ENCODE results near the gene FIBIN.

FIBIN gene

DNA sequence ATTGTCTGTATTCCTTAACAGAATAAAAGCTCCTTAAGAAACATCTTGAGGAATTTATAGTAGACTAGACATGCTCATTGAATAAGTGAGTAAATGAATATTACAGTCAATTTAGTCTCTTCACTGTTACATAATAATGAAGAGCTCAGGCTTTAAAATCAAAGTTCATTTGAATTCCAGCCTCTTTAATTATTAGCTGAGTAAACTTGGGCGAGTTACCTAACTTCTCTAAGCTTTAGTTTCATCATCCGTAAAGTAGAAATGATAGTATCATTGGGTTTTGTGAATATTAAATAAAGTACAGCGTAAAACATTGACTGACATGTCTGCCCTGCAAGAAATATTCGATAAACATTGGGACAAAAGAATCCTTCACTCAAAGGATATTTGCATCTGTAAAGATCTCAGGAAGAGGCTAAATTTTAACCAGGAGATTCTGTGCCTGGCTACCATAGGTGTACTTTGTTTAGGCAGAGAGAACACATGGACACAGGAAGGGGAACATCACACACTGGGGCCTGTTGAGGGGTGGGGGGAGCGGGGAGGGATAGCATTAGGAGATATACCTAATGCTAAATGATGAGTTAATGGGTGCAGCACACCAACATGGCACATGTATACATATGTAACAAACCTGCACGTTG is 31.5 kb downstream of the FIBIN start:
- no peak for DNase-seq

DNA sequence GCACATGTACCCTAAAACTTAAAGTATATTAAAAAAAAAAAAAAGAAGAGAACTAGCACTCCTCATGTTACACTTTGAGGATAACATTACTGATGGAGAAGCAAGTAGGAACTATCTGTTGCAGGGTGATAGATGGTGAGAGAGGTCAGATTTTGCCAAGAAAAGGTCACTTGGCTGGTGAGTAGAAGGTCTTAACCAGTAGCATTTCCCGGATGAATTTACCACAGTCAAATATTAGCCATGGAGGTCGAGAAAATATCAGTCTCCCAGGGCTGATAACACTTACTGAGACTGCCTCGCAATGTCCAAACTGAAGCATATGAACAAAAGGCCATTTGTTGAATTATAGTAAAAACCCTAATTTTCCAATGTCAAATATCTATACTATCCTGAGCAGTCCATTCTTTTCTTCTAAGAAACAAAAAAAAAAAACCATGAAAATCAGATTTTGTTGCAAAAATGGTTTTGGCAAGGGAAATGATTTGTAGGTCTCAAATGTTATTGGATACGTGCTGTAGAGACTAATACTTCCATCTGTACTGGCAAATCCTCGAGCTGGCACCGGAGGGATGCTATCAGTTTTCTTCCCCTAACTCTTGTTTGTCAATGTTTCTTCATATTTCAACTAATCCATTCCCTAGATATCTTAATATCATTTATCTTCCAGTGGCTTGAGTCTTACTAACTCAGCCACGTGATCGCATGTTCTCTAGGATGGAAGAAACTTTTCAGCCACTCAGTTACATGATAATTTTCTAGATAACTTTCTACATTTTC is 32.2 kb downstream of the FIBIN start:
- no peak for DNase-seq

DNA sequence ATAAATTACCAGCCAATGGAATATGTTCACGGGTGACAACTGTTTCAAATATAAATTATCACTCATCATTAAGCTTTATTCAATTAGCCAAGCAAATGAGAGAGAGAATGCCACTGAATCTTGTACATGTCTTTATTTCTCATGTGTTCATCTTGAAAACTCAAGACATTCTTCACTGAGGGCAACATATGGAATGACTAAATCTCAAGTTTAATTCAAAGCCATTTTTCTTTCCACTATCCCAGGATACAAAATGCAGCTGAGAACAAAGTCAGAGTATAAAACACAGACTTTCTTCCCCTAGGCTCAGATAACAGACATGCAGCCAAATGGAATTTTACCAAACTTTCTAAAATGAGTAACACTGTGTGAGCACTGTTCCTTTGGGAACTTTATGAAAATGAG is 34.7 kb downstream of the FIBIN start:
- no peak for DNase-seq

DNA sequence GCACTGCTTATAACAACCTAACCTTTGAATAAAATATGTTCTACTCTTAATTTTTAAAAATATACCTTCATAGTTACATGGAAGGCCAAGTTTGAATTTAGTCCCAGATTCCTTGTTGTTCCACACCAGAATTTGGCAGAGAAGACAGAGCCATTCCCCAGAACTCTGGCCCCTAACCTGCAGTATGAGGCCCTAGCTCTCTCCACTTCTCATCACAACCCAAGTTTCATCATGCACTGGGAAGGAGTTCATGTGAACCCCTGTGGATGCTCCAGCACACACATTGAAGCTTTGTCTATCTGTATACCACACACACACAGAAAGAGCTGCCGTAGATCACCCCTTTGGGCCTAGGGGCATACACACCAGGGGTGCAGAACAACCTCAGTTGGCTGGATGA is 36.1 kb downstream of the FIBIN start:
- no peak for DNase-seq

DNA sequence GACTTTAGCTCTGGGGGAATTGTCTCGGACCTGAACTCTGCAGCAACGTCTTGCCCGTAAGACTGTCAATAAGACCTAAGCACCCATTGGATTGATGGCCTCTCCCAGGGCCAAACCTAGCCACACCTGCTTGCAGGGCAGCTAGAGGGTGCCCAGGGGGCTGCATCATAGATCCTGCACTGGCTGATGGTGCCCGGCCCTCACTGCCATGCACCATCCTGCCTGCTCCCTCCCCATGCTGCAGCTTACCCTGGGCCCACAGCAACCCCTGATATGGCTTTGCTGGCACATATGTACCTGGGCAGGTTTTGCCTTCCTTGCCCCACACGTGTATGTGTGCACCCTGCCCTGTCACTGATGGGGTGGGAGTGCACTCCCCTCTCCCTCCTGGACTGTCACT is 37.8 kb downstream of the FIBIN start:
- DNase-seq: no peak

DNA sequence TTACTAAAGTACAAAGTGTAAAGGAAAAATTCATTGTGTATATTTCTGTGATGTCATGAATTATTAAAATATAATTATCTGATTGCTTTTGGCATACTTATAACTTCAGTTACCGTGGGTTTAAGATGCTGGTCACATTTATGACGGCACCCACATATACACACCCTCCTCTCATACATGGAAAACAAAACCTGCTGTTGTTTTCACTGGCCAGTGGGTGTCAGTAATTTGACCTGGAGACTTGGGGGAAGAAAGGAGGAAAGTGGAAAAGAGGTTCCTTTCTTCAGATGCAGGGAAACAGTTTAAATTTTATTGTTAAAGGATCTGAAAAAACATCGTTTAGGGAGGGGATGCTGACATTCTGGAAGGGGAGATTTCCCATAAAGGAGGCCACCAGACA is 46.0 kb downstream of the FIBIN start:
- DNase-seq: no peak

DNA sequence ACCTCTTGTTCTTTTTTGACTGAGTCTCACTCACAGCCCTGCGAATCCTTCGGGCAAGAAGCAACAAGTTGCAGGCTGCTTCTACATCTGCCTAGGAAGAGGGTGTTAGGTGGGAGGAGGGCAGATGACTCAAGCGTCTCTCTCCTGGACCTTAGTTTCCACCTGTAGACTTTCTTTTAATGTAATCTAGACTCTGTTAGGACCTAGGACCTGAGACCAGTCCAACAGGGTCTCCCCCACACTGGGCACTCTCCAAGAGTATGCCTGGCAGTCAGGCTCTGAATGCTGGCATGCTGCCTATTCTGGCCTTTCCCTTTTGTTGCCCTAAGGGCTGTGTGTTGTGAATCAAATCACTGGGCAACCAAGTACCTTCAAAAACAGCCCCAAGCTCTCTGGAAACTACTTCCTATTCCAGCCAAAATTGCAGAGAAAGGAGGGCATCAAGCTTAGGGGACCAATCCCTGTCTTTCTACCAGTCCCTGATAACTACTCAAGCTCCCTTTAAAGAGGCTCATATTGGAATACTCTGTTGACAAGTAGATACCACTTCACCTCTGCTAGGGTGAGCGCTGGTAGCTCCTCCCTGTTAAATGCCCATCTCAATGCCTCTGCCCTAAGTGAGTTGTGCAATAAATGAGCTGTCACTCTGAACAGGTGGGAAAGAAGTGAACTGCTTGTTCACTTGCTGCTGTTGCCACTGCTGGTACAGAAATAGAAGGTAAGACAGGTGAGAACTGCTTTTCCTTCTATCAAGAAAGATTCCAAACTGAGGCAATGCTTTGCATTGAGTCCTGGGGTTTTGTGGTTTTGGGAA is 46.6 kb downstream of the FIBIN start, which contains the start of gene BBOX1:
Gene BBOX1, plus strand, starts transcription at position 514 of the 814 bp plus-strand sequence. CDS start 14,616 bp downstream, outside the sequence.
- no peak for DNase-seq

DNA sequence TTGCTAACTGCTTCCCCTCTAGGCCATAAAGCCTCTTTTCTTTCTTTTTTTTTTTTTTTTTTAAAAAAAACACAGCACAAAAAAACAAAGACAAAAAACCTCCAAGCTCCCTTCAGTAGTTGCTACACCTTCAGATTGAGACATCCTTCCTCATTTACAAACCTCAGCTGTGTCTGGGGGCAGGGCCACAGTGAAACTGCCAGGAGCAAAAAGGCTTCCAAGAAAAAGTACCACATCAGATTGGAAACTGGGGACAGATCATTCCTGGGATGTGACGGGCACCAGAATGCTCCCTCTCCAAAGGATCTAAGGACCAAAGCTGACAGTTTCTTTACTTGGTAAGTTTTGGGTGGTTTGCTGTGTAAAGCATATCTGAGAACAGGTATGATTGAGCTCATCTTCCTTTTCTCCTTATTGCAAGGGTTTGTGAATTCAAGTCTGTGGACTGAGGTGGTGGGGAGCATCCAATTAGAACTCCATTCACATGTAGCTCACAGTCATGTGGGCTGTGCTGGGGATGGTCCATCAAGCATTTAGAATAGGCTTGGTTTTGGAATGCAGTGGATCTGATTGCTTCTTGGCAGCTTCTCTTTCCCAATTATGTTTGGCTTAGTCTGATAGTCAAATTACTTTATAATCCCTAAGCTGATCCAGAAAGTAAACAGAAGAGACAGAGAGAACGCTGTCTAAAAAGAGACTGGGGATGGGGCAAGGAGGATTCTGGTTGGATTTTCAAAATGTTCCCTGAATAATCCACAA is 47.4 kb downstream of the FIBIN start:
- no peak for DNase-seq

Measured in bone marrow (tissue), 2 donors.